Activated naive CD8-positive, alpha-beta T cell treated with anti-CD3 and anti-CD28 coated beads, Interleukin-2, amount 50 U/mL, for 24 hours (primary cell): ENCODE results near the gene MYRIP.
A peak's percentile ranks its signal among the peaks of the same experiment; 100 is the strongest.

Experiments used
- ATAC-seq: fragments of 150-1000 bp; cut with Tn5 transposase; one replicate; pipeline ENCODE4 v1.10.0; 2021
- DNase-seq: peaks from one replicate; pipeline ENCODE4 v3.0.0; 2021
- H3K27ac Mint-ChIP-seq: one replicate; pipeline ENCODE4 v1.8.0; 2021; ENCODE audit warnings: mild to moderate bottlenecking, mixed read lengths
- H3K27me3 Mint-ChIP-seq: one replicate; pipeline ENCODE4 v1.8.0; 2021; ENCODE audit warnings: mixed read lengths
- H3K36me3 Mint-ChIP-seq: one replicate; pipeline ENCODE4 v1.8.0; 2021; ENCODE audit warnings: low read depth, mixed read lengths
- H3K4me1 Mint-ChIP-seq: one replicate; pipeline ENCODE4 v1.8.0; 2021; ENCODE audit warnings: mixed read lengths
- H3K4me3 Mint-ChIP-seq: one replicate; pipeline ENCODE4 v1.8.0; 2021; ENCODE audit warnings: mild to moderate bottlenecking, moderate library complexity, mixed read lengths
- H3K9me3 Mint-ChIP-seq: one replicate; pipeline ENCODE4 v1.8.0; 2021; ENCODE audit warnings: mixed read lengths

The MYRIP gene

GRCh38 chr3:40172560-40172959 lies 363.2 kb downstream of the MYRIP start:
- no peaks in the 10 kb centered on the region for H3K4me1 Mint-ChIP-seq
- ATAC-seq (no peak), DNase-seq (no peak)
- no peaks in the 10 kb centered on the region for H3K36me3 Mint-ChIP-seq
- no peaks in the 10 kb centered on the region for H3K9me3 Mint-ChIP-seq
- H3K4me3 Mint-ChIP-seq, result no peak overlapping the region
- no peak overlapping the region for H3K27ac Mint-ChIP-seq
- peaks cover 2% of the 10 kb centered on the region for H3K27me3 Mint-ChIP-seq

- Mint-ChIP-seq H3K36me3 (no peaks in the 10 kb centered on the region), H3K4me1 (no peaks in the 10 kb centered on the region), H3K27me3 (peaks cover 2% of the 10 kb centered on the region), H3K4me3 (no peak overlapping the region), H3K9me3 (no peaks in the 10 kb centered on the region), H3K27ac (no peak overlapping the region)
- ATAC-seq (no peak), DNase-seq (no peak)
Measured at GRCh38 chr3:40173227-40173721, 363.9 kb downstream of the MYRIP start.

GRCh38 chr3:40178012-40178594 lies 368.7 kb downstream of the MYRIP start:
- ATAC-seq, result no peak
- Mint-ChIP-seq H3K4me1 (no peaks in the 10 kb centered on the region), H3K27me3 (no peaks in the 10 kb centered on the region), H3K36me3 (no peaks in the 10 kb centered on the region), H3K4me3 (no peak overlapping the region), H3K9me3 (no peaks in the 10 kb centered on the region), H3K27ac (no peak overlapping the region)
- no peak for DNase-seq

- no peaks in the 10 kb centered on the region for H3K36me3 Mint-ChIP-seq
Measured at GRCh38 chr3:40179016-40179415, 369.6 kb downstream of the MYRIP start.

GRCh38 chr3:40181182-40181581 lies 371.8 kb downstream of the MYRIP start:
- H3K36me3 Mint-ChIP-seq, result no peaks in the 10 kb centered on the region

More at GRCh38 chr3:40179016-40179415, 369.6 kb downstream of the MYRIP start:
- H3K4me1 Mint-ChIP-seq, result no peaks in the 10 kb centered on the region
- no peaks in the 10 kb centered on the region for H3K27me3 Mint-ChIP-seq
- DNase-seq (peak; percentile 61), ATAC-seq (no peak)
- H3K4me3 Mint-ChIP-seq, result no peak overlapping the region
- H3K9me3 Mint-ChIP-seq, result no peaks in the 10 kb centered on the region
- no peak overlapping the region for H3K27ac Mint-ChIP-seq

GRCh38 chr3:40185029-40185695 lies 375.8 kb downstream of the MYRIP start:
- ATAC-seq, result no peak
- no peaks in the 10 kb centered on the region for H3K4me1 Mint-ChIP-seq
- H3K27ac Mint-ChIP-seq, result no peak overlapping the region
- H3K27me3 Mint-ChIP-seq, result no peaks in the 10 kb centered on the region
- no peaks in the 10 kb centered on the region for H3K9me3 Mint-ChIP-seq
- DNase-seq, result no peak
- H3K36me3 Mint-ChIP-seq, result no peaks in the 10 kb centered on the region
- no peak overlapping the region for H3K4me3 Mint-ChIP-seq

More at GRCh38 chr3:40181182-40181581, 371.8 kb downstream of the MYRIP start:
- ATAC-seq (no peak), DNase-seq (no peak)
- Mint-ChIP-seq H3K27me3 (no peaks in the 10 kb centered on the region), H3K27ac (no peak overlapping the region), H3K4me3 (no peak overlapping the region), H3K9me3 (no peaks in the 10 kb centered on the region), H3K4me1 (no peaks in the 10 kb centered on the region)

- Mint-ChIP-seq H3K4me3 (no peak overlapping the region), H3K4me1 (no peaks in the 10 kb centered on the region), H3K9me3 (no peaks in the 10 kb centered on the region), H3K27ac (no peak overlapping the region), H3K36me3 (no peaks in the 10 kb centered on the region), H3K27me3 (no peaks in the 10 kb centered on the region)
- no peak for ATAC-seq
- DNase-seq, result no peak
Measured at GRCh38 chr3:40186508-40186907, 377.1 kb downstream of the MYRIP start.

GRCh38 chr3:40187945-40188344 lies 378.5 kb downstream of the MYRIP start:
- Mint-ChIP-seq H3K27me3 (no peaks in the 10 kb centered on the region), H3K27ac (no peak overlapping the region), H3K4me1 (no peaks in the 10 kb centered on the region), H3K9me3 (no peaks in the 10 kb centered on the region), H3K36me3 (no peaks in the 10 kb centered on the region), H3K4me3 (no peak overlapping the region)
- DNase-seq, result no peak
- no peak for ATAC-seq

- Mint-ChIP-seq H3K36me3 (no peaks in the 10 kb centered on the region), H3K9me3 (no peaks in the 10 kb centered on the region), H3K27ac (no peak overlapping the region), H3K4me3 (no peak overlapping the region), H3K27me3 (no peaks in the 10 kb centered on the region), H3K4me1 (no peaks in the 10 kb centered on the region)
- DNase-seq, result no peak
- ATAC-seq, result no peak
Measured at GRCh38 chr3:40189118-40189517, 379.7 kb downstream of the MYRIP start.

GRCh38 chr3:40190056-40190455 lies 380.6 kb downstream of the MYRIP start:
- H3K27ac Mint-ChIP-seq, result no peak overlapping the region
- DNase-seq, result no peak
- no peaks in the 10 kb centered on the region for H3K27me3 Mint-ChIP-seq

GRCh38 chr3:40191251-40191650 lies 381.8 kb downstream of the MYRIP start:
- H3K4me3 Mint-ChIP-seq, result no peak overlapping the region
- H3K4me1 Mint-ChIP-seq, result no peaks in the 10 kb centered on the region
- no peak overlapping the region for H3K27ac Mint-ChIP-seq
- ATAC-seq, result no peak
- H3K27me3 Mint-ChIP-seq, result no peaks in the 10 kb centered on the region
- no peaks in the 10 kb centered on the region for H3K9me3 Mint-ChIP-seq
- H3K36me3 Mint-ChIP-seq, result no peaks in the 10 kb centered on the region
- no peak for DNase-seq

More at GRCh38 chr3:40190056-40190455, 380.6 kb downstream of the MYRIP start:
- ATAC-seq, result no peak
- Mint-ChIP-seq H3K9me3 (no peaks in the 10 kb centered on the region), H3K36me3 (no peaks in the 10 kb centered on the region), H3K4me1 (no peaks in the 10 kb centered on the region), H3K4me3 (no peak overlapping the region)

GRCh38 chr3:40191850-40192448 lies 382.5 kb downstream of the MYRIP start:
- Mint-ChIP-seq H3K27ac (no peak overlapping the region), H3K9me3 (no peaks in the 10 kb centered on the region), H3K27me3 (no peaks in the 10 kb centered on the region), H3K4me1 (no peaks in the 10 kb centered on the region), H3K36me3 (no peaks in the 10 kb centered on the region), H3K4me3 (no peak overlapping the region)
- ATAC-seq, result peak; percentile 59
- peak; percentile 61 for DNase-seq

- no peaks in the 10 kb centered on the region for H3K36me3 Mint-ChIP-seq
- ATAC-seq (no peak), DNase-seq (no peak)
- no peaks in the 10 kb centered on the region for H3K27me3 Mint-ChIP-seq
- H3K27ac Mint-ChIP-seq, result no peak overlapping the region
- H3K4me3 Mint-ChIP-seq, result no peak overlapping the region
- H3K4me1 Mint-ChIP-seq, result no peaks in the 10 kb centered on the region
- no peaks in the 10 kb centered on the region for H3K9me3 Mint-ChIP-seq
Measured at GRCh38 chr3:40192628-40193027, 383.2 kb downstream of the MYRIP start.

- Mint-ChIP-seq H3K27ac (no peak overlapping the region), H3K9me3 (no peaks in the 10 kb centered on the region), H3K4me1 (no peaks in the 10 kb centered on the region), H3K36me3 (no peaks in the 10 kb centered on the region), H3K4me3 (no peak overlapping the region), H3K27me3 (no peaks in the 10 kb centered on the region)
- DNase-seq (no peak), ATAC-seq (no peak)
Measured at GRCh38 chr3:40196966-40197365, 387.6 kb downstream of the MYRIP start.

- Mint-ChIP-seq H3K36me3 (no peaks in the 10 kb centered on the region), H3K4me3 (no peak overlapping the region), H3K9me3 (no peaks in the 10 kb centered on the region), H3K27me3 (no peaks in the 10 kb centered on the region), H3K4me1 (no peaks in the 10 kb centered on the region), H3K27ac (no peak overlapping the region)
- DNase-seq (no peak), ATAC-seq (no peak)
Measured at GRCh38 chr3:40200692-40201316, 391.4 kb downstream of the MYRIP start.
